DMS 273 treated with DMSO at 0.1 percent for 48 hours (cell line): ENCODE results near the gene NFAM1.

Experiments
- DNase-seq: peaks from one replicate; lab custom pipeline; 2025; lab: John Stamatoyannopoulos, UW

The NFAM1 gene

DNA sequence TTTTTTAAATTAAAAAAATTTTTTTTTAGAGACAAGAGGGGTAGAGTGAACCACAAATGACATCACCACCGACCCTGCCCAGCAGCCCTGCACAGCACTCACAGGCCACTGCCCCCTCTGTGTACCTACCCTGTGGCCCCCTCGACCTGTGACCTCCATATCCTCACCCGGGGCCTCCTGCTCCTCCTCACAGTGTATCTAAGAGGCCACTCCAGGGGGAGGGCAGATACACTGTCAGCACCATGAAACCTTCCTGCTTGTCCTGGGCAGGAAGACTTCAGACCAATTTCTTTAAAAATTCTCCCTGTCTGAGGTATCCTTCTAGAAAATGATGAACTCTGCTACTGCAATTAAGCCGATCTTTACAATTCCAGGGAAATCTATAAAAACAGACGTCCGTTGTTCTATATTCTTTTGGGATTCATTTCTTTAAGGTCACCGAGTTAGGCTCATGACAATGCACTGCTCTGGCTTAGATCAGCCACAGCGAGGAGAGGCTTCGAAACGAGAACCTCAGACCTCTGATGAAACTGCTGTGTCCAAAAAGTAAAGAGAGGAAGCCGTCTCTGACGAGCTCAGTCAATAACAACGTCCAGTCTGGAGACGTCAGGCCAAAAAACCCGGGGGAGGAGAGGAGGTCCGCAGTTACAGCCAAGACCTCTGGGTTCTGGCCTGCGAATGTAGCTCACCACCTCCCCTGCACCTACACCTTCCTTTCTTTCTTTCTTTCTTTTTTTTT lies 17.5 kb downstream of the NFAM1 start:
- no peak for DNase-seq

- DNase-seq: no peak
Measured at GRCh38 chr22:42414021-42414420, 18.2 kb downstream of the NFAM1 start.

GRCh38 chr22:42412744-42413333 lies 19.4 kb downstream of the NFAM1 start:
- DNase-seq: no peak

DNA sequence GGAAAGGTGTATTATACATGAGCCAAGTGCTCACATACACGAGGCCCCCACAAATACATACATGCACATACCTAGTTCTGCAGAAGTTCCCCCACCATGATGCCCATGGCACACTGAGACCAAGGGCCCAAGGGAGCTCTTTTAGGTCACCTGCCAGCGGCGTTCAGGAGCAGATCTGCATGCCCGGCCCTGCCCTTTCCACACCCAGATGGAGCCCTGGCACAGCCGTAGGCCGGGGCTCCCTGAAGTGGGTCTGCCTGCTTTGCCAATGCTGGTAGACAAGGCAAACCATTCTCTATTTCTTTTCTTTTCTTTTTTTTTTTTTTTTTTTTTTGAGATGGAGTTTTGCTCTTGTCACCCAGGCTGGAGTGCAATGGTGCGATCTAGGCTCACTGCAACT lies 21.5 kb downstream of the NFAM1 start:
- no peak for DNase-seq

- DNase-seq: no peak
Measured at GRCh38 chr22:42408810-42409529, 23.2 kb downstream of the NFAM1 start.

- no peak for DNase-seq
Measured at GRCh38 chr22:42408276-42408675, 23.9 kb downstream of the NFAM1 start.

DNA sequence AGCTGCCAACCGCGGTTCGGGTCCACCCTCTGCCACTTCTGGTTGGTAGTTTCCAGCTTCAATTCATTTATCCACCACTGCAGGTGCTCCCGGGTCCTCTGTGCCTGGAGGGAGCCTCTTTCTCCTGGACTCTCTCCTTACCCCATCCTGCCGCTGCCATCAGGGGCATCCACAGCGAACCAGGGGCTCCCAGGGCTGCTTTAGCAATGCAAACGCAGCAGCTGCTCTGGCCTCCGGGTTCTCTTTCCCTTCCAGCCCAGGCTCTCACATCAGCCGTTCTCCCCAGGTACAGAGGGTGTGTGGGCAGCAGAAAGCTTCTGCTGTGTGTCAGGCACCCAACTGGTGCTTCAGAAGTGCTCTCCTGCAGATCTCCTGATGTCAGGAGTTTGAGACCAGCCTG lies 27.9 kb downstream of the NFAM1 start:
- no peak for DNase-seq

- DNase-seq: no peak
Measured at GRCh38 chr22:42401535-42402334, 30.5 kb downstream of the NFAM1 start.

- DNase-seq: no peak
Measured at GRCh38 chr22:42400811-42401534, 31.2 kb downstream of the NFAM1 start.

DNA sequence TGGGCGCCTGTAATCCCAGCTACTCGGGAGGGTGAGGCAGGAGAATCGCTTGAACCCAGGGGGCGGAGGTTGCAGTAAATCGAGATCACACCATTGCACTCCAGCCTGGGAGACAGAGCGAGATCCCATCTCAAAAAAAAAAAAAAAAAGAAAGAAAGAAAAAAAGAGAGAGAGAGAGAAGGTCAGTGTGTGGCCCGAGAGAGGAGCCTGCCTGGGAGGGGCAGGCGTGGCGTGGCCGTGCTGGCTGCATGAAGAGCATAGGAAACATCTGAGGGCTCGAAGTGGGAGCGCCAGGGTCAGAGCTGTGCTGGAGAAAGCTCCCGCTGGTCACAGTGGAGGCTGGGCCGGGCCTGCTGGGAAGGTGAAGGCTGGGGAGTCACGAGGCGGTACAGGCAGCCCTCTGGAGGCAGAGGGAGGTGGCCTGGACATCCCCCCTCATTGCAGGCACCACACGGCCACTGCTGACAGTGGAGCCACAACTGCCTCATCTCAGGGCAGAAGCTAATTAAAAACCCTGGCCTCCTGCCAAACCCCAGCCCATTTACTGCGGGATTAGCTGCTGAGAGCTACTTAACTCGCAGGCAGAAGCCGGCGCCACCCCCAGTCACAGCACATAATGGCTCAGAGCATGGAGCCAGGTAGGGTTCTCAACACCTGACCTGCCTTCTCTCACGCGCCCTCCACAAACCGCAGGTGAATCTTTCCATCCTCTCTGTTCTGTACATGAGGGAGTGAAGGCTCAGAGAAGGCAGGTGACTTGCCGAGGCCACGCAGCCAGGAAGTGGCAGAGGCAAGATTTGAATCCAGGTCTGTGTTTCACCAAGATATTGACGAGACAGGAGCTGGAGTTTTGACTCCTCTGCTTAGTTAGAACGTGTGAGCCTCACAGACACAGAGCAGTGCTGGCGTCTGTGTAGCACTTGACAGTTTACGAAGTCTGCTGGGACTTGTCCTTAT lies 32.6 kb downstream of the NFAM1 start:
- DNase-seq: peak; percentile 69

- no peak for DNase-seq
Measured at GRCh38 chr22:42397332-42398249, 34.6 kb downstream of the NFAM1 start.

GRCh38 chr22:42396621-42397331 lies 35.4 kb downstream of the NFAM1 start:
- no peak for DNase-seq

- DNase-seq: peak; percentile 69
Measured at GRCh38 chr22:42389143-42389542, 43.1 kb downstream of the NFAM1 start.

DNA sequence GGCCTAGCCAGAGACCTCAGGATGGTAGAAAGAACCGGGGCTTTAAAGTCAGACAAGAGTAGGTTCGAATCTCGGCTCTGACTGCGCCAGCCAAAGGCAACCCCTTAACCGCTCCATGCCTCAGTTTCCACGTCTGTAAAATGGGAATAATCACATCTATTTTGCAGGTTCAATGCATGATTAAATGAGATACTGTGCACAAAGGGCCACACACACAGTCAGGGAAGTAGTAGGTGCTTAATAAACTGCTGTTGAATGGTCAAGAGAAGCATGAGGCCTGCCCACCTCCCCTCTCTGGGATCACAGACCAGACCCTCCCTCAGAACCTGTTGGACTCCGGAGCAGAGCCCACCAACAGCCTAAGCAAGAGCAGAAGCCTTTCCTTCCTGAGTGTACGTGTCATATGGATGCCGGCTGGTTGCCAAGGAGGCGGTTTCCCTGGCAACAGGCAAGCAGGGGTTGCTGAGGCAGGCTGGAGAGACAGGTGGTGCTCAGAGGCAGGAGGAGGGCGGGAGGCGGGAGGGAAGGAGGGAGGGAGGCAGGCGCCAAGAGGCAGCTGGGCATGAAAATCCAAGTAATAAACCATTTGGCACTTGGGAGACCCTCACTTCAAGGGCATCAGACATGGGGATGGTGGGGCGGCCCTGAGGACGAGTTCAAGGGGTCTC lies 43.9 kb downstream of the NFAM1 start:
- peak; percentile 82 for DNase-seq

DNA sequence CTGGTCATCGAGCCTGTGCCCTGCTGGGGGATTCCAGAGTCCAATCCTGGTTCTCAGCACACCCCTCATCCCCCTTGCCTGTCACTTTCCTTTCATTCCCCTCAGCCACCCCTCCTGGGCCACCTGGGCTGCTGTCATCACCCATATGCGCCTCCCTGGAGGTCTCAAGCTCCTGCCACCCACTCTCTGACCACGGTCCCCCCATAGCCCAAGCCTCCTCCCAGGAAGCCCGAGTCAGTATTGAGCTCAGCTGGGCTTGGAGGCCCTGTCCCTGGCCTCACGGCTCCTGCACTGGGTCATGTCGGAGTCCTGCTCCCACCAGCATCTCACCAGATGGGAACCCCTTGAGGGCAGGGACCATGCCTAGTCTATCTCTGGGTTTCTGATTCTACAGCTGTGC lies 44.6 kb downstream of the NFAM1 start:
- DNase-seq: no peak

GRCh38 chr22:42385696-42386095 lies 46.5 kb downstream of the NFAM1 start:
- DNase-seq: peak; percentile 73

- DNase-seq: no peak
Measured at GRCh38 chr22:42384506-42384905, 47.7 kb downstream of the NFAM1 start.

DNA sequence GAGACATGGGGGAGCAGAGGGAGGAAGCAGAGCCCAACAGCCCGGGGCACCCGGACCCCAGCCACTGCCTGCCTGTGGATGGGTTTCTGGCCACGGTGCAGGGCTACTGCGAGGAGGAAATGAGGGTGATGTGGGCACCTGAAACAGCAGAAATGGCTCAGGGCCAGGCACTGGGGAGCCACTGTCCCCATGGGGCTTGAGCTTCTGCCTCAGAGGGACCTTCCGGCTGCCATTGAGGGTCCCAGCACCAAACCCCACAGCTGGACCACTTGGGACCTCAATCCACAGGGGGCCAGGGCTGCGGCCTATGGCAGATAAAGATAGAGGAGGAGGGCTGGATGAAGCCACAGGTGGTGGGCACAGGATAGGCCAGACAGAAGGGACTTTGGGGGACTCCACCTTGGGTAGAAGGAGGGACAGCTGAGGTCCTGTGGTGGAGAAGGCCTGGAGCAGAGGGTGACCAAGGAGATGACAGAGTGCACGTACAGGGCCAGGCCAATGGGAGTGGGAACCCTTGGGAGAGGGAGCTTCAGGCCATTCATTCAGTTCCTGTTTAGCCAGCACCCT lies 48.3 kb downstream of the NFAM1 start:
- DNase-seq: no peak
